Neural progenitor cell (in vitro differentiated cells): ENCODE results near the gene CACNA2D4. TPM values are rescaled to one million over a fixed set of nuclear protein-coding genes. Genes with fewer than 3 reads are reported as not detected.

ENCODE experiments used
- DNase-seq: peaks from one replicate; pipeline ENCODE4 v3.0.0-alpha.2; 2016; ENCODE audit warnings: low spot score
- H2AFZ ChIP-seq: fragments of 200-600 bp; sonication (generic); replicated peaks from 2 replicates; pipeline ENCODE4 v1.6.1; 2016; ENCODE audit warnings: antibody characterized with exemption
- H3F3A ChIP-seq: fragments of 200-600 bp; sonication (generic); 2 replicates; pipeline ENCODE4 v1.6.1; 2016; ENCODE audit warnings: antibody characterized with exemption, low read depth
- H3K27ac ChIP-seq: fragments of 200-600 bp; sonication (generic); 2 replicates; pipeline ENCODE4 v1.5.1; 2016; ENCODE audit warnings: mild to moderate bottlenecking
- H3K27me3 ChIP-seq: fragments of 200-600 bp; sonication (generic); 2 replicates; pipeline ENCODE4 v1.6.1; 2016; ENCODE audit warnings: mild to moderate bottlenecking, moderate library complexity
- H3K36me3 ChIP-seq: fragments of 200-600 bp; sonication (generic); 2 replicates; pipeline ENCODE4 v1.5.1; 2016
- H3K4me1 ChIP-seq: fragments of 200-600 bp; sonication (generic); 2 replicates; pipeline ENCODE4 v1.6.1; 2016; ENCODE audit warnings: mixed run types
- H3K4me2 ChIP-seq: fragments of 200-600 bp; sonication (generic); 2 replicates; pipeline ENCODE4 v1.6.1; 2016
- H3K4me3 ChIP-seq: fragments of 200-600 bp; sonication (generic); 2 replicates; pipeline ENCODE4 v1.5.1; 2016
- H3K79me2 ChIP-seq: fragments of 200-600 bp; sonication (generic); 2 replicates; pipeline ENCODE4 v1.6.1; 2016; ENCODE audit warnings: low read depth
- H3K9ac ChIP-seq: fragments of 200-600 bp; sonication (generic); 2 replicates; pipeline ENCODE4 v1.6.1; 2016
- H3K9me3 ChIP-seq: fragments of 200-600 bp; sonication (generic); 2 replicates; pipeline ENCODE4 v1.5.1; 2016; ENCODE audit warnings: low read depth
- H4K20me1 ChIP-seq: fragments of 200-600 bp; sonication (generic); 2 replicates; pipeline ENCODE4 v1.6.1; 2016; ENCODE audit warnings: low read depth
- H3K27ac Mint-ChIP-seq: 3 replicates; pipeline ENCODE4 v1.8.0; 2021; ENCODE audit warnings: mixed read lengths
- H3K27me3 Mint-ChIP-seq: 2 replicates; pipeline ENCODE4 v1.8.0; 2022; ENCODE audit warnings: low read depth, mild to moderate bottlenecking, inconsistent platforms, moderate library complexity, mixed read lengths; ENCODE audit not compliant: insufficient read depth
- H3K36me3 Mint-ChIP-seq: 3 replicates; pipeline ENCODE4 v1.8.0; 2021; ENCODE audit warnings: mixed read lengths
- H3K4me1 Mint-ChIP-seq: 3 replicates; pipeline ENCODE4 v1.8.0; 2021; ENCODE audit warnings: mixed read lengths
- H3K4me3 Mint-ChIP-seq: 3 replicates; pipeline ENCODE4 v1.8.0; 2021; ENCODE audit warnings: mild to moderate bottlenecking, moderate library complexity, mixed read lengths
- H3K9me3 Mint-ChIP-seq: 3 replicates; pipeline ENCODE4 v1.8.0; 2020; ENCODE audit warnings: mixed read lengths
- EZH2 ChIP-seq: fragments of 200-600 bp; sonication (generic); IDR thresholded peaks from 2 replicates; pipeline ENCODE4 v1.6.1; 2017; ENCODE audit warnings: antibody characterized with exemption, mild to moderate bottlenecking, moderate library complexity
- EZH2phosphoT487 ChIP-seq: fragments of 200-600 bp; sonication (generic); IDR thresholded peaks from 2 replicates; pipeline ENCODE4 v1.6.1; 2017; ENCODE audit warnings: antibody characterized with exemption
- total RNA-seq: library from RNA; depleted of rRNA; stranded (reverse); fragments of >200 nt; gene quantifications from 2 replicates; pipeline ENCODE4 v1.2.3, GENCODE V29; 2015; ENCODE audit warnings: low replicate concordance
- TF ChIP-seq, protein P1 (sequence below): fragments of 200-600 bp; sonication (generic); IDR thresholded peaks from 2 replicates; pipeline ENCODE4 v1.5.1; 2017; ENCODE audit warnings: antibody characterized with exemption, mild to moderate bottlenecking

Gene CACNA2D4
- total RNA-seq, 1 donor from 2014 or later = 3.0 TPM

DNA sequence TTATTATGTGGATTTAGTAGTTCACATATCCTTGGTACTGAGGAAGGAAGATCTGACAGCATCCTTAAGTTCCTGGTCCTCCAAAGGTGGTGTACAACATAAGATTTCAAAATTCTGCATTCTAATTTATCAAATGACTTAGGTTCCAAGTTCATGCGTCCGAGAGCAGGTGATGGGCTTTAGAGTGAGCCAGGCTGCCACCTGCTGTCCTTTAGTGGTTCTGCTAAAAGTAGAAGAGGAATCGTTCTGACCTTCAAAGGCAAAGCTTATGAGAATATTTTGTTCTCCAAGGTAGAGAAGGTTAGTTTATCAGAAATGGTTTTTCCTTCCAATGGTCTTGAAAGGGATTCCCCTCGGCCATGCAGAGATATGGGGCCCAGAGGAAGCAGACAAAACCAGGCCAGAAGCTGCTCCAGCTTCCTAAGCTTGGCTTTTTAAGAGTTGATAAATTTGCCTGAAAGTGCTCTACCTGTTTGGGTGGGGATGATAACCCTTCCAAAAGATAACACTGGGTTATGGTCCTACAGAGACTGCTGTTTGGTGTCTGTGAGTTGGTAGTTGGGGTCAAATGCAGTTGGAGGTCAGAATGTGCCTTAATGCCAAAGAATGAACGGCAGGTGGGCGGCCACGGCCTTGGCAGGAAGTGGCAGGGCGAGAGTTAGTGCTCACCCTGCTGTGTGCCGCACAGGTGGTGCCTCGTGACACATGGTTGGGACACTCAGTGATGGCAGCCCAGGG lies 127.2 kb downstream of the CACNA2D4 start:
- H3K4me1 Mint-ChIP-seq = peaks cover 12% of the 10 kb centered on the region

GRCh38 chr12:1790444-1790843 lies 128.0 kb downstream of the CACNA2D4 start:
- H3K36me3 ChIP-seq = no peaks in the 10 kb centered on the region
- H3K4me1 Mint-ChIP-seq = peaks cover 8% of the 10 kb centered on the region
- H3K27ac Mint-ChIP-seq = no peak overlapping the region
- no peak overlapping the region for H3K4me3 Mint-ChIP-seq
- H3F3A ChIP-seq = peaks cover 5% of the 10 kb centered on the region
- no peaks in the 10 kb centered on the region for H3K27me3 ChIP-seq
- H3K4me2 ChIP-seq = no peak overlapping the region
- H3K4me3 ChIP-seq = no peak overlapping the region
- no peaks in the 10 kb centered on the region for H3K9me3 Mint-ChIP-seq
- H3K36me3 Mint-ChIP-seq = peaks cover 3% of the 10 kb centered on the region
- H3K4me1 ChIP-seq = no peaks in the 10 kb centered on the region
- no peaks in the 10 kb centered on the region for H3K79me2 ChIP-seq
- no peak overlapping the region for H3K27ac ChIP-seq
- no peak for DNase-seq
- H2AFZ ChIP-seq = no peak overlapping the region
- H3K9me3 ChIP-seq = no peaks in the 10 kb centered on the region
- H4K20me1 ChIP-seq = peaks cover 9% of the 10 kb centered on the region
- H3K27me3 Mint-ChIP-seq = peaks cover 7% of the 10 kb centered on the region
- no peak overlapping the region for H3K9ac ChIP-seq
- TF ChIP-seq, protein P1, sequence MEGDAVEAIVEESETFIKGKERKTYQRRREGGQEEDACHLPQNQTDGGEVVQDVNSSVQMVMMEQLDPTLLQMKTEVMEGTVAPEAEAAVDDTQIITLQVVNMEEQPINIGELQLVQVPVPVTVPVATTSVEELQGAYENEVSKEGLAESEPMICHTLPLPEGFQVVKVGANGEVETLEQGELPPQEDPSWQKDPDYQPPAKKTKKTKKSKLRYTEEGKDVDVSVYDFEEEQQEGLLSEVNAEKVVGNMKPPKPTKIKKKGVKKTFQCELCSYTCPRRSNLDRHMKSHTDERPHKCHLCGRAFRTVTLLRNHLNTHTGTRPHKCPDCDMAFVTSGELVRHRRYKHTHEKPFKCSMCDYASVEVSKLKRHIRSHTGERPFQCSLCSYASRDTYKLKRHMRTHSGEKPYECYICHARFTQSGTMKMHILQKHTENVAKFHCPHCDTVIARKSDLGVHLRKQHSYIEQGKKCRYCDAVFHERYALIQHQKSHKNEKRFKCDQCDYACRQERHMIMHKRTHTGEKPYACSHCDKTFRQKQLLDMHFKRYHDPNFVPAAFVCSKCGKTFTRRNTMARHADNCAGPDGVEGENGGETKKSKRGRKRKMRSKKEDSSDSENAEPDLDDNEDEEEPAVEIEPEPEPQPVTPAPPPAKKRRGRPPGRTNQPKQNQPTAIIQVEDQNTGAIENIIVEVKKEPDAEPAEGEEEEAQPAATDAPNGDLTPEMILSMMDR = no peak
- TF ChIP-seq EZH2 (no peak), EZH2phosphoT487 (no peak)

More for the DNA sequence above, 127.2 kb downstream of the CACNA2D4 start:
- Mint-ChIP-seq H3K9me3 (no peaks in the 10 kb centered on the region), H3K27ac (no peak overlapping the region), H3K4me3 (no peak overlapping the region), H3K36me3 (no peaks in the 10 kb centered on the region), H3K27me3 (peaks cover 4% of the 10 kb centered on the region)
- no peak overlapping the region for H2AFZ ChIP-seq
- peaks cover 9% of the 10 kb centered on the region for H4K20me1 ChIP-seq
- peak; percentile 60 for DNase-seq
- H3K27me3 ChIP-seq = peaks cover 1% of the 10 kb centered on the region
- no peak overlapping the region for H3K4me3 ChIP-seq
- TF ChIP-seq, protein P1 = peak; percentile 77
- no peak for TF ChIP-seq EZH2
- no peaks in the 10 kb centered on the region for H3K9me3 ChIP-seq
- peaks cover 5% of the 10 kb centered on the region for H3F3A ChIP-seq
- H3K4me2 ChIP-seq = no peak overlapping the region
- no peak overlapping the region for H3K9ac ChIP-seq
- no peak overlapping the region for H3K27ac ChIP-seq
- no peaks in the 10 kb centered on the region for H3K36me3 ChIP-seq
- no peaks in the 10 kb centered on the region for H3K79me2 ChIP-seq
- H3K4me1 ChIP-seq = peaks cover 4% of the 10 kb centered on the region

- no peaks in the 10 kb centered on the region for H3K27me3 ChIP-seq
- no peaks in the 10 kb centered on the region for H3K9me3 Mint-ChIP-seq
- DNase-seq = no peak
- no peak overlapping the region for H3K4me3 ChIP-seq
- H3K9ac ChIP-seq = no peak overlapping the region
- peaks cover 7% of the 10 kb centered on the region for H3K4me1 Mint-ChIP-seq
- H3K36me3 Mint-ChIP-seq = peaks cover 7% of the 10 kb centered on the region
- no peaks in the 10 kb centered on the region for H3K4me1 ChIP-seq
- no peak overlapping the region for H3K4me2 ChIP-seq
- H4K20me1 ChIP-seq = peaks cover 9% of the 10 kb centered on the region
- no peaks in the 10 kb centered on the region for H3K79me2 ChIP-seq
- no peak overlapping the region for H3K27ac Mint-ChIP-seq
- H3K9me3 ChIP-seq = no peaks in the 10 kb centered on the region
- H3K4me3 Mint-ChIP-seq = no peak overlapping the region
- peaks cover 5% of the 10 kb centered on the region for H3F3A ChIP-seq
- no peak overlapping the region for H2AFZ ChIP-seq
- no peaks in the 10 kb centered on the region for H3K36me3 ChIP-seq
- no peak overlapping the region for H3K27ac ChIP-seq
- peaks cover 5% of the 10 kb centered on the region for H3K27me3 Mint-ChIP-seq
- TF ChIP-seq EZH2 (no peak), EZH2phosphoT487 (no peak)
- TF ChIP-seq, protein P1 = no peak
These were observed 130.7 kb downstream of the CACNA2D4 start for GRCh38 chr12:1787714-1788113.
